ENCODE data around the gene SF3B1. TPM values are rescaled to one million over a fixed set of nuclear protein-coding genes. Genes with fewer than 3 reads are reported as not detected.
A peak's percentile ranks its signal among the peaks of the same experiment; 100 is the strongest.

SF3B1 gene
- total and polyA plus RNA-seq, 2 of the 13 experiments (the other 11 are each of a cell fraction or from before 2014, with no cell fraction given), result 387 to 750 TPM

DNA sequence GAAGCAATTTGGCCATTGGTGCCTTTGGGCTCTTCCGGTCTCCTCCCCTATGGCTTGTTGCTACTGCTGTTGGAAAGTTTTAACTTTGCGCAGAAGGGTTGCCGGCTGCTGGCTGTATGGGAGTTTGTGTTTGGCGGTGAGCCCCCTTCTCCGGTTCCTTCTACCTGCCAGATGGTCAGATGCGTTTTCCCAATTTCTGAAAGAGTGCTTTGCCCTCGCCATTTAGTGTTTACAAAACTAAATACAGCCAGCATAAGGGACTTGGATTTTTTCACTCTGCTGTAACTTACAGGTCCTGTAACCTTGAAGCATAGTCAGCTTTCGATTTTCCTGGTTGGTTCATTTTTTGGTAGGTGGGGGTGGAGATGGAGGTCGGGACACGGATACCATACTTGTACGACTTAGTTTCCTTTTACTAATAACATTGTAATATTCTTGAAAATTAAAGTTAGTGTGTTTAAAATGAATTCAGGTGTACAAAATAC, 19.1 kb upstream of the SF3B1 start (continued):
- TF ChIP-seq ZNF577 (CRISPR knock-in tag; IDR thresholded peaks at IDR 0.05; ENCODE audit: borderline replicate concordance, low read depth) (no peak), EP300 (IDR thresholded peaks at IDR 0.05; ENCODE audit: low read depth in 2 of 2, low read length in 2 of 2) (peak in 1 of 2 experiments; percentile 67; a peak in 2 of 4 replicates), EP300 (CRISPR knock-in tag; IDR thresholded peaks at IDR 0.05; ENCODE audit: borderline replicate concordance) (no peak), LCORL (IDR thresholded peaks at IDR 0.05) (no peak), LCORL (CRISPR knock-in tag; IDR thresholded peaks at IDR 0.05) (peak; percentile 89; the same call in 1 of the 2 replicates), NR2F6 (IDR thresholded peaks at IDR 0.05) (no peak), NR2F6 (CRISPR knock-in tag; IDR thresholded peaks at IDR 0.05) (peak; percentile 17; the same call in 1 of the 2 replicates), ZBTB38 (CRISPR knock-in tag; IDR thresholded peaks at IDR 0.05) (no peak), SIN3A (IDR thresholded peaks at IDR 0.05; ENCODE audit: borderline replicate concordance, low read depth, low read length) (0 out of 2 replicates have a peak, but pooled peaks have one; percentile 83), MLLT10 (CRISPR knock-in tag; IDR thresholded peaks at IDR 0.05) (no peak), ZNF674 (CRISPR knock-in tag; IDR thresholded peaks at IDR 0.05; ENCODE audit: low read depth) (no peak), ZNF788 (CRISPR knock-in tag; IDR thresholded peaks at IDR 0.05; ENCODE audit: borderline replicate concordance) (peak; percentile 39; the same call in 1 of the 2 replicates), HOXD1 (CRISPR knock-in tag; IDR thresholded peaks at IDR 0.05) (peak; percentile 10; the same call in 1 of the 2 replicates), KMT2A (CRISPR knock-in tag; IDR thresholded peaks at IDR 0.05) (no peak; the same call in none of the 2 replicates), ZNF468 (CRISPR knock-in tag; IDR thresholded peaks at IDR 0.05) (no peak), ATF7-NPFF (CRISPR knock-in tag; IDR thresholded peaks at IDR 0.05; ENCODE audit: low read depth) (no peak), THAP11 (CRISPR knock-in tag; IDR thresholded peaks at IDR 0.05) (no peak), TAF1 (CRISPR knock-in tag; IDR thresholded peaks at IDR 0.05) (peak; percentile 24), ZNF101 (CRISPR knock-in tag; IDR thresholded peaks at IDR 0.05; ENCODE audit: borderline replicate concordance, low read depth) (no peak), PITX1 (CRISPR knock-in tag; IDR thresholded peaks at IDR 0.05) (peak; percentile 46; the same call in 1 of the 2 replicates)
- TF ChIP-seq, protein P1, sequence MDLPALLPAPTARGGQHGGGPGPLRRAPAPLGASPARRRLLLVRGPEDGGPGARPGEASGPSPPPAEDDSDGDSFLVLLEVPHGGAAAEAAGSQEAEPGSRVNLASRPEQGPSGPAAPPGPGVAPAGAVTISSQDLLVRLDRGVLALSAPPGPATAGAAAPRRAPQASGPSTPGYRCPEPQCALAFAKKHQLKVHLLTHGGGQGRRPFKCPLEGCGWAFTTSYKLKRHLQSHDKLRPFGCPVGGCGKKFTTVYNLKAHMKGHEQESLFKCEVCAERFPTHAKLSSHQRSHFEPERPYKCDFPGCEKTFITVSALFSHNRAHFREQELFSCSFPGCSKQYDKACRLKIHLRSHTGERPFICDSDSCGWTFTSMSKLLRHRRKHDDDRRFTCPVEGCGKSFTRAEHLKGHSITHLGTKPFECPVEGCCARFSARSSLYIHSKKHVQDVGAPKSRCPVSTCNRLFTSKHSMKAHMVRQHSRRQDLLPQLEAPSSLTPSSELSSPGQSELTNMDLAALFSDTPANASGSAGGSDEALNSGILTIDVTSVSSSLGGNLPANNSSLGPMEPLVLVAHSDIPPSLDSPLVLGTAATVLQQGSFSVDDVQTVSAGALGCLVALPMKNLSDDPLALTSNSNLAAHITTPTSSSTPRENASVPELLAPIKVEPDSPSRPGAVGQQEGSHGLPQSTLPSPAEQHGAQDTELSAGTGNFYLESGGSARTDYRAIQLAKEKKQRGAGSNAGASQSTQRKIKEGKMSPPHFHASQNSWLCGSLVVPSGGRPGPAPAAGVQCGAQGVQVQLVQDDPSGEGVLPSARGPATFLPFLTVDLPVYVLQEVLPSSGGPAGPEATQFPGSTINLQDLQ (CRISPR knock-in tag; IDR thresholded peaks at IDR 0.05), result 0 out of 2 replicates have a peak, but pooled peaks have one; percentile 1
- TF ChIP-seq, protein P2, sequence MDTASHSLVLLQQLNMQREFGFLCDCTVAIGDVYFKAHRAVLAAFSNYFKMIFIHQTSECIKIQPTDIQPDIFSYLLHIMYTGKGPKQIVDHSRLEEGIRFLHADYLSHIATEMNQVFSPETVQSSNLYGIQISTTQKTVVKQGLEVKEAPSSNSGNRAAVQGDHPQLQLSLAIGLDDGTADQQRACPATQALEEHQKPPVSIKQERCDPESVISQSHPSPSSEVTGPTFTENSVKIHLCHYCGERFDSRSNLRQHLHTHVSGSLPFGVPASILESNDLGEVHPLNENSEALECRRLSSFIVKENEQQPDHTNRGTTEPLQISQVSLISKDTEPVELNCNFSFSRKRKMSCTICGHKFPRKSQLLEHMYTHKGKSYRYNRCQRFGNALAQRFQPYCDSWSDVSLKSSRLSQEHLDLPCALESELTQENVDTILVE (CRISPR knock-in tag; IDR thresholded peaks at IDR 0.05), result no peak; the same call in 1 of the 2 replicates
- TF ChIP-seq, protein P3, sequence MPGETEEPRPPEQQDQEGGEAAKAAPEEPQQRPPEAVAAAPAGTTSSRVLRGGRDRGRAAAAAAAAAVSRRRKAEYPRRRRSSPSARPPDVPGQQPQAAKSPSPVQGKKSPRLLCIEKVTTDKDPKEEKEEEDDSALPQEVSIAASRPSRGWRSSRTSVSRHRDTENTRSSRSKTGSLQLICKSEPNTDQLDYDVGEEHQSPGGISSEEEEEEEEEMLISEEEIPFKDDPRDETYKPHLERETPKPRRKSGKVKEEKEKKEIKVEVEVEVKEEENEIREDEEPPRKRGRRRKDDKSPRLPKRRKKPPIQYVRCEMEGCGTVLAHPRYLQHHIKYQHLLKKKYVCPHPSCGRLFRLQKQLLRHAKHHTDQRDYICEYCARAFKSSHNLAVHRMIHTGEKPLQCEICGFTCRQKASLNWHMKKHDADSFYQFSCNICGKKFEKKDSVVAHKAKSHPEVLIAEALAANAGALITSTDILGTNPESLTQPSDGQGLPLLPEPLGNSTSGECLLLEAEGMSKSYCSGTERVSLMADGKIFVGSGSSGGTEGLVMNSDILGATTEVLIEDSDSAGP (CRISPR knock-in tag; IDR thresholded peaks at IDR 0.05; ENCODE audit: borderline replicate concordance), result no peak
- TF ChIP-seq, protein P4, sequence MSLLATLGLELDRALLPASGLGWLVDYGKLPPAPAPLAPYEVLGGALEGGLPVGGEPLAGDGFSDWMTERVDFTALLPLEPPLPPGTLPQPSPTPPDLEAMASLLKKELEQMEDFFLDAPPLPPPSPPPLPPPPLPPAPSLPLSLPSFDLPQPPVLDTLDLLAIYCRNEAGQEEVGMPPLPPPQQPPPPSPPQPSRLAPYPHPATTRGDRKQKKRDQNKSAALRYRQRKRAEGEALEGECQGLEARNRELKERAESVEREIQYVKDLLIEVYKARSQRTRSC (CRISPR knock-in tag; IDR thresholded peaks at IDR 0.05; ENCODE audit: low read depth), result no peak
